Muscle of back (tissue), 11 donors: ENCODE data around the gene RNF212. TPM values are rescaled to one million over a fixed set of nuclear protein-coding genes. Genes with fewer than 3 reads are reported as not detected.
A peak's percentile ranks its signal among the peaks of the same experiment; 100 is the strongest.

Experiments used
- DNase-seq, 3 donors: peaks; one replicate each; pipeline versions ENCODE4 v3.0.0 to v3.0.0-alpha.2; 2013
- polyA plus RNA-seq, 10 donors: library from polyadenylated mRNA; unstranded; fragments of 120-200 nt; gene quantifications; one replicate each; pipeline ENCODE4 v1.2.1, GENCODE V29; 2013; ENCODE audit not compliant: insufficient read length in 10 of 10

The RNF212 gene
- polyA plus RNA-seq, 10 donors = 2.9 to 6.2 (median 3.6) TPM

DNA sequence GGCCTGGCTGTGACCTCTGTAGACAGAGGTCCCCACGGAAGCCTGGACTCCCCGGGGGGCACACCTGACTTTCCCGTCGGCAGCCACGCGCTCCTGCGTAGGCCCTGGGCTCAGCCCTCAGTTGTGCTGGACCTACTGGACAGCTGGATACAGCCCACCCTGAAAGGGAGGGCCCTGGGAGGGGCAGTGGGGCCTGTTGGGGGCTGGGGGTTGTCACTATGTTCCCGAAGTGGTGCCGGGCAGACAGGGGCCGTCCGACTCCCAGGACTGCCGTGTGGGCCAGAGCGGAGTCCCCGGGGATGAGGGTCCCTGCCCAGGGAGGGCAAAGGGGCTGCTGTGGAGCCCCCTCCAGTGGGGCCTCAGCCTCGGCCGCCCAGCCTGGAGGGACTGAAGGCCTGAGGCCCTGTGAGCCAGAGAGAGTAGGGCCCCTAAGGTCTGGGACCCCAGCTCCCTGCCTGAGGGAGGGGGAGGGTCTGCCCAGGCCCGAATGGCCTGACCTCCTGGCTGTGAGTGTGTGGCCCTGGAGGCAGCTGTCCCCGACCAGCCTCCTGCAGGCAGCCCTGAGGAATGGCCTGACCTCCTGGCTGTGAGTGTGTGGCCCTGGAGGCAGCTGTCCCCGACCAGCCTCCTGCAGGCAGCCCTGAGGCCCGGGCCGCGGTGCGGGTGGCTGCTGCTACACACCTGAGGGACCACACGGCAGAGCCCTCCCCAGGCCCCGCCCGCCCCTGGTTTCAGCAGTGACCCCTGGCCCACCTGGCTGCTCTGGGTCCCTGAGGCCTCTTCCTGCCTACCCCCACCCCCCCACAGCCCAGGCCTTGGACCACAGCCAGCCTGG lies 76.2 kb downstream of the RNF212 start:
- no peak for DNase-seq

DNA sequence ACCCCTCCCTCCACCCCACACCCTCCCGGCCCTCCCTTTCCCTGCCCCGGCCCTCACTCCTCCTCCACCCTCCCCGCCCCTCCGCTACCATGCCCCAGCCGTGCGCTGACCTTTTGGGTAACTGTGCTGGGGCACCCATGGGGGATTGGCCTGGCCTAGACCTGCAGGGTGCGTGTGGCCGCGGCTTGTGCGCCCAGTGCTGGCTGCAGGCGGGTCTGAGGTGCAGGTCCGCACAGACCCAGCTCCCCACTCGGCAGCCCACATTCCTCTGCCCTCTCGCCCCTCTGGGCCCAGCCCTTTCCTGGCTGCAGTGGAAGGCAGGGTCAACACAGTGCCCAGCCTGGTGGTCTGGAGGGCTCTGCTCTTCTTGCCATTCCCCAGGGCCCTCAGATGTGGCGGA lies 77.3 kb downstream of the RNF212 start:
- DNase-seq = no peak

DNA sequence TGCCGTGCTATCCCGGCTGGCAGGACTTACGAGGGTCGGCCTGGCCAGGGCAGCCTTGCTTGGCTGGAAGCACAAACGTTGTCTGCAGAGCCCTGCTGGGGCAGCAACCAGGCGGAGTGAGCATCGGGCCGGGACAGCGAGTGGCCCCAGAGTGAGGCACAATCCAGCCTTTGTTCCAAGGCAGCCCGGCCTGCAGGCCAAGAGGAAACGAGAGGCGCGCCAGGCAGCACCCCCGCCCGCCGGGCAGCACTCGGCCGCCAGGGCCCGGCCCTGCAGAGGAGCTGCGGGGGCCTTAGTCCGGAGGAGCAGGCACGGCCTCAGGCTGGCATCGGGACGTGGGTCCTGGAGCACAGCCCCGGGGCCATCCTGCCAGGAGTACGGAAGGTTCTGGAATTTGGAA lies 77.9 kb downstream of the RNF212 start:
- peak in 2 of 3 donors; percentile 40 to 69 for DNase-seq

DNA sequence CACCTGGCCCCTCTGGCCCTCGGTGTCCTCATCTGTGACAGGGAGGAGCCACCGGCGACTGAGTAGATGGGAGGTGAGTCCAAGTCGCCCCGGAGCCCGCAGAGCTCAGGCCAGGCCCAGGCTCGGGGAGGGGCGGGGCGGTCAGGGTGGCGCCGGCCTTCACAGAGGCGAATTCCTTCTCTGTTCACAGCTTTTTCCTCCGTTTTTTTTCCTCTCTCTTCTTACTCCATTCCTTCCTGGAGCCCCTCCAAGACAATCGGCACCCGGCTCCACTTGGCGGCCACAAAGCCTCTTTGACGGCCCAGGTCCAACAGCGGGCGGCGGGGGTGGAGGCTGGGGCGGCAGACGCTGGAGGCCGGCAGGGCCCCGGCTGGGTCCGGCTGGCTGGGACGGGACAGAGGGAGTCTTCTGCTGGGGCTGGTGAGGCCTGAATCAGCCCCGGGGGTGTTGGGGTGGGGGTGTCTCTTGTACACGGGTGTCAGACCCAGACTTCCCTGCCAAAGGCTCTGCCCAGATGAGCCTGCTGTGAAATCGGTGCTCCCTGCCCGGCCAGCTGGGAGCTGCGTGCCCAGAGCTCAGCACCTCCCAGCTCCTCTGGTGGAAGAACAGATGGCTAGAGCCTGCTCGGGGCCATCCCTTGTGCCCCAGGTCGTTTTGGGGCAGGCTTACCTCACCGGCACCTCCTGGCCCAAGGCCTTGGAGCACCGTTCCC lies 79.4 kb downstream of the RNF212 start:
- DNase-seq = peak in 2 of 3 donors; percentile 70 to 82

DNA sequence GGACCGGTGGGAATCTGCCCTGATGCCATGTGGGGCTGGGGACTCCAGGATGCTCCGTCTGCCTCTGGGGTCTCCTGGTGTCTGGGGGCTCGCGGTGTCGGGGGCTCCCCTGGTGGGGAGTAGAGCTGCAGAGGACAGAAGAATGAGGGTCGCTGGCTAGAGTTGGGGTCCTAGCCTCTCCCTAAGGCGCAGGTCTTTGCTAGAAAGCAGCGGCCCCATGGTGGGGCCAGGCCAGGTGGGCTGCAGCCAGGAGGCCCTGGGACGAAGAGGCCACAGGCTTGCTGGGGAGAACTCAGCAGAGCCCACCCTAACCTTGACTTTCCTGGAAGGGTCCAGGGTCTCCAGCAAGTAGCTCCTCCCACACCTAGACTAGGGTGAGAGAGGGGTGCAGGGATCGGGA lies 80.5 kb downstream of the RNF212 start:
- no peak for DNase-seq

DNA sequence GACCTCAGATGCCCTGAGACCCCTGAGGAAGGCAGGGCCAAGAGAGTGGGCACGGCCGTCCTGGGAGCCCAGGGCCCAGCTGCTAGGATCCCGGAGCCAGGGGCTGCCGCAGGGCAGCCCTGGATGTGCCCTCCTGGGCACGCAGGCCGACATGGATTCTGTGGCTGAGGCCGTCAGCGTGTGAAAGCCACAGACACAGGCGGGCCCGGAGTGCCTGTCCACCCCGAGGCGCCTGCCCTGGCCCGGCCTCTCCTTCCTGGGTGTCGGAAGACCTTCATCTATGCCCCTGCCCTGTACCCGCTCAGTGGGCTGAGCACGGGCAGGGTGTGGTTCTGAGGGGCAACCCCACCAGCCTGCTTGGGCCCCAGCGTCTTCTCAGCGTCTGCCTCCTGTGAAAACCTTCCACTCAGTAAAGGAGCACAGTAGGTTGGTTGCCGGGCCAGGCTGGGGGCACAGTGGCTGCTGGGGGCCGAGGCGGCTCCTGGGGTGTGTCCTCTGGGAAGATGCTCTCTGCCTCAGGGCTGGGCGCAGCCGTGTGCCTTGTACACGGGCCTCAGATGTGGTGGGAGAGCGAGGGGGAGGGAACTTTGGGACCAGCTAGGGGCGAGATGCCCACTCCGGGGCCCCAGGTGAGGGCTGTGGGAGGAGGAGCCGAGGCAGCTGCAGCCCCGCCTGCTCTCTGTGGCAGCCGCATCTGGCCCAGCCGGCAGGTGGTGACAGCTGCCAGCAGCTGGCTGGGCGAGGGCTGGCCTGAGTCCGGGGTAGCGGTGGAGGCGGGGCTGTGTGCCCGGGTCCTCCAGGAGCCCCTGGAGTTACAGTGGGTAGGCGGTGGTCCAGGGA lies 81.2 kb downstream of the RNF212 start:
- DNase-seq = no peak

DNA sequence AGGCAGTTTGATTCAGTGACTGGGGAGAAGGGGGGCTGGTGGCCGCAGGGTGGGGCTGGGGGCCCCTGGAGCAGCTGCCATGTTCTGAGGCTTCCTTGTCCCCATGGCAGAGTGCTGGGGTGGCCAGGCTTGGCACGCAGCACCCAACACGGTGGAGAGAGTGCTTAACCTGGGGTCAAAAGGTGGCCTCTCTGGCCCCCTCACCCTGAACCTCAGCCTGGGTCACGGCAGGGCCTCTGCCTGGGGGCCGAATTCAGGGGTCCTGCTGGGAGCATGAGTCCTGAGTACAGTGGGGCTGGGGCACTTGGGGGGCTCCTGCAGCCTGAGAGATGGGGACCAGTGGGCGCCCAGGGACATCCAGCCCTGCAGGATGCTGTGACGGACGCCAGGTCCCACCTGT lies 82.0 kb downstream of the RNF212 start:
- no peak for DNase-seq

DNA sequence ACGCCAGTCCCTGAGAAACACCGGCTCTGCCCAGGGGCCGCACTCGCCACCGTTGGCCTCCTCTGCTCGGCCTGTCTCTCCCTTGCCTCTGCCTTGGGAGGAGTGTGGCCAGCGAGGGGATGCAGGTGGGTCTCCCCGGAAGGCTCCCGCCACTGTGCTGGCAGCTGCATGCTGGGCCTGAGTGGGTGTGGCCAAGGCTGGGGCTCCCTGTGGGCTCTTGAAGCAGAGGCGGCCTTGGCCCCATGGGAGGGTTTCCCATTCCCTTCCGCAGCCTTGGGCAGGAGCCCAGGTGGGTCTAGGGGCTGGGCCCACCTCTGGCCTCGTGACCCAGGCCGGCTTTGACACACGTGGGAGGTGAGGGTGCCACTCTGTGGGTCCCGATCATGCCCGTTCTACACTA lies 82.8 kb downstream of the RNF212 start:
- DNase-seq = no peak

DNA sequence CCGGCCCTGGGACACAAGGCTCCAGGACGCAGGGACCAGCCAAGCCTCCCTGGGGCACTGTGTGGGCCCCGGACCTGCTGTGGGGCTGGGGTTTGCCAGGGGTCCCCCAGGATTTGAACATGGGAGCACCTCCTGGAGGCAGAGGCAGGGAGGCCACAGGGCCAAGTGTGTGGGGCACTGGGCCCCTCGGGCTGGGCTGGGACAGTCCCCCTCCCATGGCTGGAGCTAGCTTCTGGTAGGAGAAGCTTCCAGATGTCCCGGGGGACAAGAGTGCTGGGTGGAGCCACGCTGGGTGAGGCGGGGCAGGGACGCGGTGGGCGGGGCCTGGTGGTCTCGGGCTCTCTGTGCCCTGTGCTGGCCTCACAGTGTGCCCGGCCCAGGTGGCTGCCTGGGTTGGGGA lies 83.3 kb downstream of the RNF212 start:
- DNase-seq = no peak

DNA sequence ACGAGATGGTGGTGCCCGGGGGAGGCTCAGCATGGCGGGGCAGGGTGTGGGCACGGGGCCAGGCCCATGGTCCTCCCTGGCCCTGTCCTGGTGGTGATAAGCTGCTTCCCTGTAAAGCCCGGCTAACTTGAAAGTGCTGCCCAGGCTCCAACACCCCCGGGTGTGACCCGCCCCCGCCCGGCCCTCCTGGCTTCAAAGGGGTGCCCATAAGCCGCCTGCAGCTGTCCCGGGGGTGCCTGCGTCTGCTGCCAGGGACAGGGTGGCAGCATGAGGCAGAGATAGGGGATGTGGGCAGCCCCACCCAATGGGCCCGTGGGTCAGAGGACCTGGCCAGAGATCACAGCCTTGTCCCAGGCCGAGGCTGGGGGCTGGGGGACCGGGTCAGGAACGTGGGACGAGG lies 83.8 kb downstream of the RNF212 start:
- no peak for DNase-seq

DNA sequence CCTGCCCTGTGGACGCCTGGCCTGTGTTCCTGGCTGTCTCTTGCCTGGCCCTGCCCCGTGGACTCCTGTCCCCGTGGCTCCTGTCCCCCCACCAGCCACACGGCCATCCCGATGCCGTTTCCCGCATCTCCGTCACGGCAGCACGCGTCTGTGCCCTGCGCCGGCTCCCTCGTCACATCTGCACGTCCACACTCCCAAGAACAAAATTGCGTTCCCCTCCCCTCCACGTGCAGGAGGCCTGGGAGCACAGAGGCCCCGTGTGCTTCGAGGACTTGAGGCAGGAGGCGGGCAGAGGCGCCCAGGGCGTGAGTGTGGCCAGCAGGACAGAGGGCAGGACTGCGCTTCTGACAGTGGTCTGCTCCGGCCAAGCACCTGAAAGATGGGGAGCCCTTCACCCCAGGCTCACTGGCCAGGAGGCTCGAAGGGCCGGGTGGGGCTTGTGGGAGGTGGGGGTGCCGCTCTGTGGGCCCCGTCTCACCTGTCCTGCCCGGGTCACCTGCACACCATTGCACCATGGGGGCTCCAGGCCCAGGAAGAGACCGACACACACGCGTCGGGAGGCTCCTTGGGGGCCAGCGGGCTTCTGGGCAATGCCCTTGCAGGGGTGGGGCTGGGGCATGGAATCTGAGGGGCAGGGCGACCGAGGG lies 84.7 kb downstream of the RNF212 start:
- no peak for DNase-seq

DNA sequence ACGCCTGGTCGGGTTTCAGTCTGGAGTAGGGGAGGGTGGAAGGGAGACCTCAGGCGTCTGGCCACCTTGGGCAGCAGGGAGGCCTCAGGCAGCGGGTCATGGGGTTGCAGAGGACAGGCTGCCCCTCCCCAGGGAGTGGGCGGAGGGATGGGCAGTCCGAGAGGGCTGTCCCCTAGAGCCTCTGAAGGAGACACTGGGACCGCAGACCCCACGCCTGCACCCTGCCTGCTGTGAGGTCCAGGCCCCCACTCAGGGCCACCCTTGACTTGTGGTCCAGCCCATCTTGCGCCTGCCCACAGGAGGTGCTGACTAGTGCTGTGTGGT lies 85.5 kb downstream of the RNF212 start:
- no peak for DNase-seq

DNA sequence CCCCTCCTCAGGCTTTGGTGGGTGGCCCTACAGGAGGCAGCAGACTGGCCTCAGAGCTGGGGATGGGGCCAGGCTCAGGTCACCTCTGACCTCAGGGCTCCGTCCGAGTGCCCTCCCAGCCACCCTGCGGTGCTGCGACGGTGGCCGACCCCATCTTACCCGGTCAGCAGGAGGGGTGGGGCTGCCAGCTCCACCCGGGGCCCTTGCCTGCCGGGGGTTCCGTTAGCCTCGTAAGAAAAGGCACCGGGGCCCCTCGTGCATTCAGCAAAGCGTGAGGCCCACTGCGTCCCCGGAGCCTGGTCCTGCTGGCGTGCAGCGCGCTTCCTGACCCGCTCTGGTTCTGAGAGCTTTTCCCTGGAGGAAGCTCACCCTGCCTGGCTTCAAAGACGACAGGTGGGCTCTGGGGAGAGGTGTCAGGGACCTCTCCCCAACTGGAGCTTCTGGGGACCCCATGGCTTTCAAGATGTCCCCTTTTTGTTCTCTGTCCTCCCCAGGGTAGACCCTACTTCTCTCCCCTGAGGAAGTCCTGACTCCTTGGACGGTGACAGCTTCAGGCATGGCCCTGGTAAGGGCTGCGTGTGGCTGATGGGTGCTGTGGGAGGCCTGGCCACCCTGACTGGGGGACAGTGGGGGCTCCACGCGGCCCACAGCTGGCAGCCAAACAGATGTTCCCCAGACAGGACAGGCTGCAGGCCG lies 86.0 kb downstream of the RNF212 start:
- no peak for DNase-seq

DNA sequence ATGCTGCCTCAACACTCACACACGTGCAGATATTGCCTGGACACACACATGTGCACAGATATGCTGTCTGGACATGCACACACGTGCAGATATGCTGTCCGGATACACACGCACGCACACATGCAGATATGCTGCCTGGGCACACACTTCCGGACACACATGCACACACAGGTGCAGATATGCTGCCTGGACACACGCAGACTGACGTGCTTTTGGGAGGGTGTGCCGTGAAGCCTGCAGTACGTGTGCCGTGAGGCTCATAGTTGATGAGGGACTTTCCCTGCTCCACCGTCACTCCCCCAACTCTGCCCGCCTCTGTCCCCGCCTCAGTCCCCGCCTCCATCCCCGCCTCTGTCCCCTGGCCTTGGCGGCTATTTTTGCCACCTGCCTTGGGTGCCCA lies 87.2 kb downstream of the RNF212 start:
- no peak for DNase-seq

DNA sequence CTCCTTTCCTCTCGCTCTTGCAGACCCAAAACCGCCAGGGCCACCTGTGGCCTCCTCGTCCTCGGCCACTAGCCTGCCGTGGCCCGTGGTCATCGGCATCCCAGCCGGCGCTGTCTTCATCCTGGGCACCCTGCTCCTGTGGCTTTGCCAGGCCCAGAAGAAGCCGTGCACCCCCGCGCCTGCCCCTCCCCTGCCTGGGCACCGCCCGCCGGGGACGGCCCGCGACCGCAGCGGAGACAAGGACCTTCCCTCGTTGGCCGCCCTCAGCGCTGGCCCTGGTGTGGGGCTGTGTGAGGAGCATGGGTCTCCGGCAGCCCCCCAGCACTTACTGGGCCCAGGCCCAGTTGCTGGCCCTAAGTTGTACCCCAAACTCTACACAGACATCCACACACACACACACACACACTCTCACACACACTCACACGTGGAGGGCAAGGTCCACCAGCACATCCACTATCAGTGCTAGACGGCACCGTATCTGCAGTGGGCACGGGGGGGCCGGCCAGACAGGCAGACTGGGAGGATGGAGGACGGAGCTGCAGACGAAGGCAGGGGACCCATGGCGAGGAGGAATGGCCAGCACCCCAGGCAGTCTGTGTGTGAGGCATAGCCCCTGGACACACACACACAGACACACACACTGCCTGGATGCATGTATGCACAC lies 88.3 kb downstream of the RNF212 start:
- no peak for DNase-seq

DNA sequence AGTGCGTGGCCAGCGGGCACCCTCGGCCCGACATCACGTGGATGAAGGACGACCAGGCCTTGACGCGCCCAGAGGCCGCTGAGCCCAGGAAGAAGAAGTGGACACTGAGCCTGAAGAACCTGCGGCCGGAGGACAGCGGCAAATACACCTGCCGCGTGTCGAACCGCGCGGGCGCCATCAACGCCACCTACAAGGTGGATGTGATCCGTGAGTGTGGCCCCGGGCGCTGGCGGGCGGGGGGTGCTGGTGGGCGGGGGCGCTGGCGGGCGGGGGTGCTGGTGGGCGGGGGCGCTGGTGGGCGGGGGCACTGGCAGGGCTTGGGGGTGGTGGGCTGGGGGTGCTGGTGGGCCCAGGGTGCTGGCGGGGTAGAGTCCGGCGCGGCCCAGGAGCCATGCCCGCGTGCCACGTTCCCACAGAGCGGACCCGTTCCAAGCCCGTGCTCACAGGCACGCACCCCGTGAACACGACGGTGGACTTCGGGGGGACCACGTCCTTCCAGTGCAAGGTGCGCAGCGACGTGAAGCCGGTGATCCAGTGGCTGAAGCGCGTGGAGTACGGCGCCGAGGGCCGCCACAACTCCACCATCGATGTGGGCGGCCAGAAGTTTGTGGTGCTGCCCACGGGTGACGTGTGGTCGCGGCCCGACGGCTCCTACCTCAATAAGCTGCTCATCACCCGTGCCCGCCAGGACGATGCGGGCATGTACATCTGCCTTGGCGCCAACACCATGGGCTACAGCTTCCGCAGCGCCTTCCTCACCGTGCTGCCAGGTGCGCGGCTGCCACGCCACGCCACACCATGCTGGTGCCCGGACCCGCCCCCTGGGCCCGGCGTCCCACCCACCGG lies 89.2 kb downstream of the RNF212 start:
- DNase-seq = no peak

DNA sequence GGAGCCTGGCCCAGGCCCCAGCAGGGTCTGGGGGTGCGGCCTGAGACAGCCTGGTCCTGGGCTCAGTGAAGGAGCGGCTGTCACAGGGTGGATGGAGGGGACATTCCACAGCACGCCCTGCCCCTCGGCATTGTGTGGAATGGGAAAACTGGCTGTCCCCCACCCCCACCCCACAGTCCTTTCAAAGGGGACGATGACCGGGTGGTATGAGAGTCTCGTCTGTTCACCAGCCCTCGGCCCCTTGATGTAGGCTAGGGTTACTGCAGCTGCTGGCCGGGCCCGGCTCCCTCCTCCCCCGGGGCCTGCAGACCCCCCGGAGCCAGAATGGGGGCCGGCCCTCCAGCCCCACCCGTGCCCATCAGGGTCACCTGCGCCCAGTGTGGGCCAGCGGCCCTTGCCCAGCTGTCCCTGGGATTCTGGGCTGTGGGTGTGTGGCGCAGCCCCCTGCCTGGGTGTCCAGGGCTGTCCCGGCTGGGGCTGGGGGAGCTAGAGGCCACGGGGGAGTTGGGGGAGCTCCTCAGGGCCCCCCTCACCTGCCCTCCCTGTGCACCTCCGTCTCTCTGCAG lies 90.2 kb downstream of the RNF212 start:
- peak in 1 of 3 donors; percentile 54 for DNase-seq

DNA sequence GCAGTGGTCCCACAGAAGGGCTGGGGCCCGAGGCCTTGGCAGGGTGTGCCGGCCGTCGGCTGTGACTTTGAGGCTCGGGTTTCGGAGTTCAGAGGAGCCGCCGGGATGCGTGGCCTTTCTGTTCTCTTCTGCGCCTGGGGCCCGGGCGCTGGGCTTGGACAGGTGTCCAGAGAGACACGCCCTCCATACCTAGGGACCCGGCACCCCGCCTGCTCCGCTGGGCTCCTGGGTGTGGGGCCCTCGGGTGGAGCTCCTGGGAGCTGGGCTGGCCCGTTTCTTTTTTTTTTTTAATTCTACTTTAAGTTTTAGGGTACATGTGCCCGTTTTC lies 90.7 kb downstream of the RNF212 start:
- DNase-seq = peak in 1 of 3 donors; percentile 42

DNA sequence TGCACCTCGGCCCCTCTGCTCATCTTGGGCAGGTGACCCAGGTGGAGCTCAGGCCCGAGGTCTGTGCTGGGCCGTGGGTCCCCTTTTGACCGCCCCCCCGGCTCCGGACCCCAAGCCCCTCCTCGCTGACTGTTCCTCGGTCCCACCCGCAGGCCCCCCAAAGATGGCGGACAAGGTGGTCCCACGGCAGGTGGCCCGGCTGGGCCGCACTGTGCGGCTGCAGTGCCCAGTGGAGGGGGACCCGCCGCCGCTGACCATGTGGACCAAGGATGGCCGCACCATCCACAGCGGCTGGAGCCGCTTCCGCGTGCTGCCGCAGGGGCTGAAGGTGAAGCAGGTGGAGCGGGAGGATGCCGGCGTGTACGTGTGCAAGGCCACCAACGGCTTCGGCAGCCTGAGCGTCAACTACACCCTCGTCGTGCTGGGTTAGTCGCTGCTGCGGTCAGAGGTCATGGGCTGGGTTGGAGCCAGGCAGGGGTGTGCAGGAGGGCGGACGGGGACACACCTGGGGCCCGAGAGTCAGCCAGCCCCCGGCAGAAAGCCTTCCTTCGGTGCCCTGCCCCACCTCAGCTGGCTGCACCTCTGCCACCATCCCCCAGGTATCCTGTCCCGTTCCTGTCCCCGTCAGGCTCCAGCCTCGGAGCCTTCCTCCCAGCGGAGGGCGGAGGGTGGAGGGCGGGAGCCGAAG lies 91.2 kb downstream of the RNF212 start:
- no peak for DNase-seq
